ENCODE results near the gene GBP6. TPM values are rescaled to one million over a fixed set of nuclear protein-coding genes. Genes with fewer than 3 reads are reported as not detected.
"Not testable (repeated sequence)": the region's sequence is repeated elsewhere in the genome, so short reads cannot be mapped to it uniquely, and the experiment has no call there.

GBP6 gene
- total and polyA plus RNA-seq, 5 donors from 2014 or later: 0.15 to 0.47 (median 0.34) TPM; not detected in 1

GRCh38 chr1:89369331-89369730 lies 5.5 kb downstream of the GBP6 start:
- Mint-ChIP-seq H3K4me3 (no peak overlapping the region), H3K9me3 (peaks cover 0 to 7% (median 1%) of the 10 kb centered on the region in 7 donors), H3K36me3 (no peaks in the 10 kb centered on the region), H3K27ac (no peak overlapping the region), H3K27me3 (no peaks in the 10 kb centered on the region), H3K4me1 (no peaks in the 10 kb centered on the region)
- H3K36me3 ChIP-seq (ENCODE audit: control insufficient read depth, insufficient read depth, low read length): no peaks in the 10 kb centered on the region
- ATAC-seq (ENCODE audit: low read depth in 2 of 2) (no peak), DNase-seq (no peak)
- no peaks in the 10 kb centered on the region for H3K4me1 ChIP-seq (ENCODE audit: control insufficient read depth, insufficient read depth, low read length, poor library complexity, severe bottlenecking)
- no peaks in the 10 kb centered on the region for H3K9me3 ChIP-seq (ENCODE audit: control insufficient read depth in 2 of 2, low read length in 2 of 2)
- no peak overlapping the region for H3K27ac ChIP-seq (ENCODE audit: insufficient read depth, low read length, poor library complexity, severe bottlenecking)
- H3K4me3 ChIP-seq (ENCODE audit: low read depth, low read length): no peak overlapping the region
- no peaks in the 10 kb centered on the region for H3K27me3 ChIP-seq (ENCODE audit: control insufficient read depth, insufficient read depth, low read length)

- not testable (repeated sequence) for H3K4me3 Mint-ChIP-seq; H3K4me3 ChIP-seq (ENCODE audit: low read depth, low read length); H3K9me3 ChIP-seq (ENCODE audit: control insufficient read depth in 2 of 2, low read length in 2 of 2); ATAC-seq (ENCODE audit: low read depth in 2 of 2); H3K27ac ChIP-seq (ENCODE audit: insufficient read depth, low read length, poor library complexity, severe bottlenecking); H3K27me3 ChIP-seq (ENCODE audit: control insufficient read depth, insufficient read depth, low read length); H3K9me3 Mint-ChIP-seq; H3K27ac Mint-ChIP-seq; H3K36me3 Mint-ChIP-seq; H3K4me1 Mint-ChIP-seq; H3K27me3 Mint-ChIP-seq; DNase-seq; H3K36me3 ChIP-seq (ENCODE audit: control insufficient read depth, insufficient read depth, low read length); H3K4me1 ChIP-seq (ENCODE audit: control insufficient read depth, insufficient read depth, low read length, poor library complexity, severe bottlenecking)
Measured at GRCh38 chr1:89373810-89374209, 10.0 kb downstream of the GBP6 start.

GRCh38 chr1:89378001-89378400 lies 14.1 kb downstream of the GBP6 start:
- no peak overlapping the region for H3K27ac ChIP-seq (ENCODE audit: insufficient read depth, low read length, poor library complexity, severe bottlenecking)
- no peak overlapping the region for H3K4me3 Mint-ChIP-seq
- H3K4me1 Mint-ChIP-seq: no peaks in the 10 kb centered on the region
- no peaks in the 10 kb centered on the region for H3K9me3 ChIP-seq (ENCODE audit: control insufficient read depth in 2 of 2, low read length in 2 of 2)
- no peaks in the 10 kb centered on the region for H3K36me3 ChIP-seq (ENCODE audit: control insufficient read depth, insufficient read depth, low read length)
- H3K27me3 Mint-ChIP-seq: peaks cover 10% of the 10 kb centered on the region
- H3K27me3 ChIP-seq (ENCODE audit: control insufficient read depth, insufficient read depth, low read length): no peaks in the 10 kb centered on the region
- H3K9me3 Mint-ChIP-seq: peaks cover 0 to 4% (median 1%) of the 10 kb centered on the region in 7 donors
- no peaks in the 10 kb centered on the region for H3K36me3 Mint-ChIP-seq
- ATAC-seq (ENCODE audit: low read depth in 2 of 2): no peak
- DNase-seq: no peak
- H3K4me3 ChIP-seq (ENCODE audit: low read depth, low read length): no peak overlapping the region
- H3K27ac Mint-ChIP-seq: no peak overlapping the region
- no peaks in the 10 kb centered on the region for H3K4me1 ChIP-seq (ENCODE audit: control insufficient read depth, insufficient read depth, low read length, poor library complexity, severe bottlenecking)

- Mint-ChIP-seq H3K9me3 (no peaks in the 10 kb centered on the region), H3K27ac (no peak overlapping the region), H3K4me3 (no peak overlapping the region), H3K36me3 (no peaks in the 10 kb centered on the region), H3K4me1 (no peaks in the 10 kb centered on the region), H3K27me3 (peaks cover 9% of the 10 kb centered on the region)
- DNase-seq: no peak
- H3K27me3 ChIP-seq (ENCODE audit: control insufficient read depth, insufficient read depth, low read length): no peaks in the 10 kb centered on the region
- H3K27ac ChIP-seq (ENCODE audit: insufficient read depth, low read length, poor library complexity, severe bottlenecking): no peak overlapping the region
- H3K9me3 ChIP-seq (ENCODE audit: control insufficient read depth in 2 of 2, low read length in 2 of 2): no peaks in the 10 kb centered on the region
- H3K4me1 ChIP-seq (ENCODE audit: control insufficient read depth, insufficient read depth, low read length, poor library complexity, severe bottlenecking): no peaks in the 10 kb centered on the region
- no peak for ATAC-seq (ENCODE audit: low read depth in 2 of 2)
- H3K4me3 ChIP-seq (ENCODE audit: low read depth, low read length): no peak overlapping the region
- no peaks in the 10 kb centered on the region for H3K36me3 ChIP-seq (ENCODE audit: control insufficient read depth, insufficient read depth, low read length)
Measured at GRCh38 chr1:89381618-89382017, 17.8 kb downstream of the GBP6 start.

- Mint-ChIP-seq H3K4me1 (no peaks in the 10 kb centered on the region), H3K36me3 (no peaks in the 10 kb centered on the region), H3K4me3 (no peak overlapping the region), H3K27ac (no peak overlapping the region), H3K27me3 (peaks cover 4% of the 10 kb centered on the region), H3K9me3 (no peaks in the 10 kb centered on the region)
- DNase-seq (no peak), ATAC-seq (ENCODE audit: low read depth in 2 of 2) (no peak)
- Histone ChIP-seq H3K36me3 (ENCODE audit: control insufficient read depth, insufficient read depth, low read length) (no peaks in the 10 kb centered on the region), H3K9me3 (ENCODE audit: control insufficient read depth in 2 of 2, low read length in 2 of 2) (no peaks in the 10 kb centered on the region), H3K27ac (ENCODE audit: insufficient read depth, low read length, poor library complexity, severe bottlenecking) (no peak overlapping the region), H3K4me3 (ENCODE audit: low read depth, low read length) (no peak overlapping the region), H3K27me3 (ENCODE audit: control insufficient read depth, insufficient read depth, low read length) (no peaks in the 10 kb centered on the region), H3K4me1 (ENCODE audit: control insufficient read depth, insufficient read depth, low read length, poor library complexity, severe bottlenecking) (no peaks in the 10 kb centered on the region)
Measured at GRCh38 chr1:89382479-89382878, 18.6 kb downstream of the GBP6 start.

GRCh38 chr1:89383185-89383584 lies 19.3 kb downstream of the GBP6 start:
- no peaks in the 10 kb centered on the region for H3K9me3 ChIP-seq (ENCODE audit: control insufficient read depth in 2 of 2, low read length in 2 of 2)
- no peak overlapping the region for H3K4me3 ChIP-seq (ENCODE audit: low read depth, low read length)
- Mint-ChIP-seq H3K9me3 (peaks cover 0 to 1% (median 0%) of the 10 kb centered on the region in 7 donors), H3K27me3 (peaks cover 4% of the 10 kb centered on the region), H3K4me3 (no peak overlapping the region), H3K4me1 (no peaks in the 10 kb centered on the region), H3K27ac (no peak overlapping the region), H3K36me3 (no peaks in the 10 kb centered on the region)
- DNase-seq (no peak), ATAC-seq (ENCODE audit: low read depth in 2 of 2) (no peak)
- no peaks in the 10 kb centered on the region for H3K4me1 ChIP-seq (ENCODE audit: control insufficient read depth, insufficient read depth, low read length, poor library complexity, severe bottlenecking)
- H3K36me3 ChIP-seq (ENCODE audit: control insufficient read depth, insufficient read depth, low read length): no peaks in the 10 kb centered on the region
- no peaks in the 10 kb centered on the region for H3K27me3 ChIP-seq (ENCODE audit: control insufficient read depth, insufficient read depth, low read length)
- H3K27ac ChIP-seq (ENCODE audit: insufficient read depth, low read length, poor library complexity, severe bottlenecking): no peak overlapping the region

GRCh38 chr1:89390707-89391106 lies 26.8 kb downstream of the GBP6 start:
- Mint-ChIP-seq H3K4me1 (no peaks in the 10 kb centered on the region), H3K4me3 (no peak overlapping the region), H3K36me3 (no peaks in the 10 kb centered on the region), H3K9me3 (peaks cover 0 to 9% (median 3%) of the 10 kb centered on the region in 7 donors), H3K27ac (no peak overlapping the region), H3K27me3 (no peaks in the 10 kb centered on the region)
- Histone ChIP-seq H3K36me3 (ENCODE audit: control insufficient read depth, insufficient read depth, low read length) (no peaks in the 10 kb centered on the region), H3K4me1 (ENCODE audit: control insufficient read depth, insufficient read depth, low read length, poor library complexity, severe bottlenecking) (no peaks in the 10 kb centered on the region), H3K4me3 (ENCODE audit: low read depth, low read length) (no peak overlapping the region), H3K9me3 (ENCODE audit: control insufficient read depth in 2 of 2, low read length in 2 of 2) (peaks cover 0 to 9% of the 10 kb centered on the region in 2 experiments), H3K27me3 (ENCODE audit: control insufficient read depth, insufficient read depth, low read length) (no peaks in the 10 kb centered on the region), H3K27ac (ENCODE audit: insufficient read depth, low read length, poor library complexity, severe bottlenecking) (no peak overlapping the region)
- no peak for DNase-seq
- ATAC-seq (ENCODE audit: low read depth in 2 of 2): no peak

GRCh38 chr1:89391686-89392085 lies 27.8 kb downstream of the GBP6 start:
- H3K4me3 ChIP-seq (ENCODE audit: low read depth, low read length): no peak overlapping the region
- H3K27me3 Mint-ChIP-seq: no peaks in the 10 kb centered on the region
- ATAC-seq (ENCODE audit: low read depth in 2 of 2) (no peak), DNase-seq (no peak)
- no peak overlapping the region for H3K4me3 Mint-ChIP-seq
- H3K27ac ChIP-seq (ENCODE audit: insufficient read depth, low read length, poor library complexity, severe bottlenecking): no peak overlapping the region
- peaks cover 0 to 9% (median 3%) of the 10 kb centered on the region in 7 donors for H3K9me3 Mint-ChIP-seq
- H3K27ac Mint-ChIP-seq: no peak overlapping the region
- no peaks in the 10 kb centered on the region for H3K4me1 ChIP-seq (ENCODE audit: control insufficient read depth, insufficient read depth, low read length, poor library complexity, severe bottlenecking)
- H3K27me3 ChIP-seq (ENCODE audit: control insufficient read depth, insufficient read depth, low read length): no peaks in the 10 kb centered on the region
- no peaks in the 10 kb centered on the region for H3K4me1 Mint-ChIP-seq
- no peaks in the 10 kb centered on the region for H3K36me3 ChIP-seq (ENCODE audit: control insufficient read depth, insufficient read depth, low read length)
- H3K36me3 Mint-ChIP-seq: no peaks in the 10 kb centered on the region
- peaks cover 0 to 9% of the 10 kb centered on the region in 2 experiments for H3K9me3 ChIP-seq (ENCODE audit: control insufficient read depth in 2 of 2, low read length in 2 of 2)
